Neural cell (in vitro differentiated cells): Measurements from ENCODE around the gene CEACAM19. TPM values are rescaled to one million over a fixed set of nuclear protein-coding genes. Genes with fewer than 3 reads are reported as not detected.

Source experiments
- H2AFZ ChIP-seq: fragments of 200-600, 300-800 bp; sonication (generic), shearing (Covaris generic); 2 replicates; pipeline ENCODE4 v1.6.0; 2014; ENCODE audit warnings: low read depth, mild to moderate bottlenecking, antibody characterized with exemption, low read length, moderate library complexity
- H3F3A ChIP-seq: fragments of 200-600 bp; shearing (Covaris generic); 2 replicates; pipeline ENCODE4 v1.6.1; 2016; ENCODE audit warnings: mild to moderate bottlenecking, moderate library complexity, mixed read lengths, antibody characterized with exemption, low read length; ENCODE audit not compliant: insufficient read depth, poor library complexity, severe bottlenecking
- H3K27ac ChIP-seq: fragments of 200-600, 300-800 bp; sonication (generic), shearing (Covaris generic); 2 replicates; pipeline ENCODE4 v1.5.1; 2014; ENCODE audit warnings: mild to moderate bottlenecking, low read length, moderate library complexity
- H3K27me3 ChIP-seq: fragments of 300-800, 200-600 bp; sonication (generic), shearing (Covaris generic); 2 replicates; pipeline ENCODE4 v1.6.0; 2014; ENCODE audit warnings: mild to moderate bottlenecking, low read depth, low read length, moderate library complexity; ENCODE audit not compliant: insufficient read depth
- H3K36me3 ChIP-seq: fragments of 300-800, 200-600 bp; sonication (generic), shearing (Covaris generic); 2 replicates; pipeline ENCODE4 v1.5.1; 2014; ENCODE audit warnings: mild to moderate bottlenecking, antibody characterized with exemption, low read length, moderate library complexity; ENCODE audit not compliant: insufficient read depth
- H3K4me2 ChIP-seq: fragments of 300-800, 200-600 bp; sonication (generic), shearing (Covaris generic); 2 replicates; pipeline ENCODE4 v1.6.0; 2014; ENCODE audit warnings: mild to moderate bottlenecking, low read length
- H3K4me3 ChIP-seq: fragments of 300-800, 200-600 bp; sonication (generic), shearing (Covaris generic); 2 replicates; pipeline ENCODE4 v1.5.1; 2014; ENCODE audit warnings: mild to moderate bottlenecking, low read length, moderate library complexity
- H3K79me2 ChIP-seq: fragments of 200-600 bp; shearing (Covaris generic); replicated peaks from 2 replicates; pipeline ENCODE4 v1.6.0; 2014; ENCODE audit warnings: mild to moderate bottlenecking, low read length, moderate library complexity; ENCODE audit not compliant: insufficient read depth
- H3K9ac ChIP-seq: fragments of 300-800, 200-600 bp; sonication (generic), shearing (Covaris generic); 2 replicates; pipeline ENCODE4 v1.6.1; 2016; ENCODE audit warnings: mild to moderate bottlenecking, low read length, mixed read lengths
- H3K9me2 ChIP-seq: fragments of 200-600 bp; shearing (Covaris generic); 2 replicates; pipeline ENCODE4 v1.6.1; 2016; ENCODE audit warnings: mild to moderate bottlenecking, low read length, mixed read lengths; ENCODE audit not compliant: insufficient read depth
- H3K9me3 ChIP-seq: fragments of 200-600, 300-800 bp; sonication (generic), shearing (Covaris generic); 2 replicates; pipeline ENCODE4 v1.6.1; 2016; ENCODE audit warnings: mild to moderate bottlenecking, mixed run types, low read length, moderate library complexity, mixed read lengths
- H4K20me1 ChIP-seq: fragments of 200-600 bp; shearing (Covaris generic); 2 replicates; pipeline ENCODE4 v1.6.1; 2016; ENCODE audit warnings: mild to moderate bottlenecking, mixed run types; ENCODE audit not compliant: insufficient read depth
- CTCF ChIP-seq: fragments of 450-650 bp; IDR thresholded peaks from 2 replicates; pipeline ENCODE4 v1.5.1; 2014; ENCODE audit warnings: antibody characterized with exemption, mild to moderate bottlenecking, moderate library complexity; ENCODE audit not compliant: poor library complexity, severe bottlenecking
- EP300 ChIP-seq: fragments of 450-650 bp; conservative IDR thresholded peaks from 2 replicates; pipeline ENCODE4 v1.6.1; 2014; ENCODE audit warnings: antibody characterized with exemption, mild to moderate bottlenecking, moderate library complexity; ENCODE audit not compliant: poor library complexity, severe bottlenecking
- EZH2 ChIP-seq: fragments of 200-600, 300-800 bp; shearing (Covaris generic), sonication (generic); IDR thresholded peaks from 2 replicates; pipeline ENCODE4 v1.6.1; 2014; ENCODE audit warnings: antibody characterized with exemption, low read length, borderline replicate concordance, mild to moderate bottlenecking; ENCODE audit not compliant: insufficient read depth, poor library complexity, severe bottlenecking
- MXI1 ChIP-seq: fragments of 450-650 bp; conservative IDR thresholded peaks from 2 replicates; pipeline ENCODE4 v1.6.1; 2014; ENCODE audit warnings: antibody characterized with exemption, mild to moderate bottlenecking; ENCODE audit not compliant: poor library complexity, severe bottlenecking
- POLR2AphosphoS5 ChIP-seq: IDR thresholded peaks from 2 replicates; pipeline ENCODE4 v1.6.1; 2012
- RAD21 ChIP-seq: fragments of 450-650 bp; conservative IDR thresholded peaks from 2 replicates; pipeline ENCODE4 v1.6.1; 2014; ENCODE audit warnings: antibody characterized with exemption, mild to moderate bottlenecking, moderate library complexity
- REST ChIP-seq: IDR thresholded peaks from 2 replicates; pipeline ENCODE4 v1.6.1; 2012; ENCODE audit warnings: borderline replicate concordance
- SMC3 ChIP-seq: fragments of 450-650 bp; conservative IDR thresholded peaks from 2 replicates; pipeline ENCODE4 v1.6.1; 2014; ENCODE audit warnings: antibody characterized with exemption, mild to moderate bottlenecking, moderate library complexity; ENCODE audit not compliant: poor library complexity
- TAF1 ChIP-seq: IDR thresholded peaks from 2 replicates; pipeline ENCODE4 v1.6.1; 2012; ENCODE audit warnings: low read depth
- polyA plus RNA-seq: library from polyadenylated mRNA; depleted of rRNA; stranded (reverse); fragments of >200 nt; gene quantifications from 2 replicates; pipeline ENCODE4 v1.2.3, GENCODE V29; 2014

CEACAM19 gene
- polyA plus RNA-seq, 1 donor from 2014 or later = 1.9 TPM

GRCh38 chr19:44690131-44690440 lies 18.8 kb downstream of the CEACAM19 start:
- Histone ChIP-seq H3K9me3 (no peaks in the 10 kb centered on the region), H3K4me2 (no peak overlapping the region), H3K27me3 (no peaks in the 10 kb centered on the region), H3K79me2 (no peaks in the 10 kb centered on the region), H3K4me3 (no peak overlapping the region), H3K9me2 (no peaks in the 10 kb centered on the region), H3K9ac (no peak overlapping the region), H3F3A (no peaks in the 10 kb centered on the region), H4K20me1 (no peaks in the 10 kb centered on the region), H3K36me3 (no peaks in the 10 kb centered on the region), H3K27ac (no peak overlapping the region), H2AFZ (no peak overlapping the region)
- TF ChIP-seq CTCF (no peak), TAF1 (no peak), RAD21 (no peak), EZH2 (no peak), POLR2AphosphoS5 (no peak), EP300 (no peak), SMC3 (no peak), MXI1 (no peak), REST (no peak)

GRCh38 chr19:44692379-44692721 lies 21.1 kb downstream of the CEACAM19 start:
- no peak overlapping the region for H2AFZ ChIP-seq
- no peaks in the 10 kb centered on the region for H4K20me1 ChIP-seq
- H3K4me3 ChIP-seq = no peak overlapping the region
- no peaks in the 10 kb centered on the region for H3F3A ChIP-seq
- no peak for TF ChIP-seq MXI1
- TF ChIP-seq RAD21 = no peak
- no peak for TF ChIP-seq REST
- no peak for TF ChIP-seq SMC3
- no peak for TF ChIP-seq TAF1
- no peak for TF ChIP-seq POLR2AphosphoS5
- no peak for TF ChIP-seq EP300
- no peak for TF ChIP-seq CTCF
- no peak for TF ChIP-seq EZH2
- H3K9me2 ChIP-seq = no peaks in the 10 kb centered on the region
- no peaks in the 10 kb centered on the region for H3K36me3 ChIP-seq
- H3K4me2 ChIP-seq = no peak overlapping the region
- no peaks in the 10 kb centered on the region for H3K27me3 ChIP-seq
- H3K27ac ChIP-seq = no peak overlapping the region
- H3K79me2 ChIP-seq = no peaks in the 10 kb centered on the region
- no peak overlapping the region for H3K9ac ChIP-seq
- no peaks in the 10 kb centered on the region for H3K9me3 ChIP-seq
